Measurements from ENCODE around the gene MYLIP.

The MYLIP gene

GRCh38 chr6:16178351-16178750, 49.5 kb downstream of the MYLIP start:
- Histone ChIP-seq H3K27ac (ENCODE audit: extremely low read depth, low read depth, low read length) (no peak overlapping the region), H3K9me3 (ENCODE audit: control insufficient read depth, insufficient read depth, low read depth, low read length) (no peaks in the 10 kb centered on the region), H3K4me1 (ENCODE audit: control insufficient read depth, insufficient read depth, low read length) (no peaks in the 10 kb centered on the region), H3K36me3 (ENCODE audit: control insufficient read depth in 2 of 2, insufficient read depth in 1 of 2, low read length in 2 of 2) (no peaks in the 10 kb centered on the region), H3K4me3 (ENCODE audit: low read depth, low read length) (no peak overlapping the region)
- CTCF ChIA-PET = interaction anchor here (0.6 to 2.0 kb wide), 2 partner anchors 487 to 505 kb away, joined by 3 to 8 read pairs; no protein-coding TSS in a partner anchor
- TF ChIP-seq, protein P1, sequence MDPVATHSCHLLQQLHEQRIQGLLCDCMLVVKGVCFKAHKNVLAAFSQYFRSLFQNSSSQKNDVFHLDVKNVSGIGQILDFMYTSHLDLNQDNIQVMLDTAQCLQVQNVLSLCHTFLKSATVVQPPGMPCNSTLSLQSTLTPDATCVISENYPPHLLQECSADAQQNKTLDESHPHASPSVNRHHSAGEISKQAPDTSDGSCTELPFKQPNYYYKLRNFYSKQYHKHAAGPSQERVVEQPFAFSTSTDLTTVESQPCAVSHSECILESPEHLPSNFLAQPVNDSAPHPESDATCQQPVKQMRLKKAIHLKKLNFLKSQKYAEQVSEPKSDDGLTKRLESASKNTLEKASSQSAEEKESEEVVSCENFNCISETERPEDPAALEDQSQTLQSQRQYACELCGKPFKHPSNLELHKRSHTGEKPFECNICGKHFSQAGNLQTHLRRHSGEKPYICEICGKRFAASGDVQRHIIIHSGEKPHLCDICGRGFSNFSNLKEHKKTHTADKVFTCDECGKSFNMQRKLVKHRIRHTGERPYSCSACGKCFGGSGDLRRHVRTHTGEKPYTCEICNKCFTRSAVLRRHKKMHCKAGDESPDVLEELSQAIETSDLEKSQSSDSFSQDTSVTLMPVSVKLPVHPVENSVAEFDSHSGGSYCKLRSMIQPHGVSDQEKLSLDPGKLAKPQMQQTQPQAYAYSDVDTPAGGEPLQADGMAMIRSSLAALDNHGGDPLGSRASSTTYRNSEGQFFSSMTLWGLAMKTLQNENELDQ (tag by site-specific recombination; IDR thresholded peaks at IDR 0.05; ENCODE audit: low read depth) = no peak
- no peak for TF ChIP-seq RBAK (tag by site-specific recombination; IDR thresholded peaks at IDR 0.05)
- POLR2A ChIA-PET = no interaction called here

DNA sequence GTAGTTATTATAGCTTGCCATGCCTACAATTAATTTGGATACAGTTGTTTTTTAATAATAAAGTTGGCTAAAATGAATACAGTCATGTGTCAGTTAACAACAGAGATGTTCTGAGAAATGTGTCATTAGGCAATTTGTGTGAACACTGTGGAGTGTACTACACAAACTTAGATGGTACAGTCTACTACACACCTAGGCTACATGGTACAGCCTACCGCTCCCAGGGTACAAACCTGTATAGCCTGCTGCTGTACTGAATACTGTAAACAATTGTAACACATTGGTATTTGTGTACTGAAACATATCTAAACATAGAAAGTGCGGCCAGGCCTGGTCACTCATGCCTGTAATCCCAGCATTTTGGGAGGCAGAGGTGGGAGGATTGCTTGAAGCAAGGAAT, 50.2 kb downstream of the MYLIP start:
- H3K27ac ChIP-seq (ENCODE audit: extremely low read depth, low read depth, low read length) = no peak overlapping the region
- H3K9me3 ChIP-seq (ENCODE audit: control insufficient read depth, insufficient read depth, low read depth, low read length) = no peaks in the 10 kb centered on the region
- H3K4me3 ChIP-seq (ENCODE audit: low read depth, low read length) = no peak overlapping the region
- POLR2A ChIA-PET = interaction anchor here (2.0 kb wide), 1 partner anchor 50 kb away, joined by 8 read pairs; the partner anchor contains the start of gene MYLIP
- H3K36me3 ChIP-seq (ENCODE audit: control insufficient read depth in 2 of 2, insufficient read depth in 1 of 2, low read length in 2 of 2) = no peaks in the 10 kb centered on the region
- TF ChIP-seq PRDM10 (tag by site-specific recombination; IDR thresholded peaks at IDR 0.05) (0 out of 2 replicates have a peak, but pooled peaks have one; percentile 44), ZNF768 (tag by site-specific recombination; IDR thresholded peaks at IDR 0.05) (no peak)
- CTCF ChIA-PET = interaction anchor here (0.6 to 2.0 kb wide), 7 partner anchors 10 to 505 kb away, joined by 3 to 8 read pairs (median 4); partner anchors contain the start of gene MYLIP
- H3K4me1 ChIP-seq (ENCODE audit: control insufficient read depth, insufficient read depth, low read length) = no peaks in the 10 kb centered on the region

DNA sequence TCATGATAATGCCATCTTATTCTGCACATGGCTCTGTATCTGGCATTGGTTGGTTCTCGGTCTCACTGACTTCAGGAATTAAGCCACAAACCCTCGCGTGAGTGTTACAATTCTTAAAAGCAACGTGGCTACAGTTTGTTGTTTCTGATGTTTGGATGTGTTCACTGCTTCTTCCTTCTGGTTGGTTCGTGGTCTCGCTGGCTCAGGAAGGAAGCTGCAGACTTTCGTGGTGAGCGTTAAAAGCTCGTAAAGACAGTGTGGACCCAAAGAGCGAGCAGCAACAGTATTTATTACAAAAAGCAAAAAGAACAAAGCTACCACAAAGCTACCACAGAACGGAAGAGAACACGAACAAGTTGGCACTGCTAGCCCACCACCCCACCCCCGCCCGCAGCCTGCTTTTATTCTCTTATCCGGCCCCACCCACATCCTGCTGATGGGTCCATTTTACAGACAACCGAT, 51.1 kb downstream of the MYLIP start:
- TF ChIP-seq ZNF133 (tag by site-specific recombination; IDR thresholded peaks at IDR 0.05) = no peak
- H3K9me3 ChIP-seq (ENCODE audit: control insufficient read depth, insufficient read depth, low read depth, low read length) = no peaks in the 10 kb centered on the region
- POLR2A ChIA-PET = interaction anchor here (2.0 kb wide), 1 partner anchor 51 kb away, joined by 8 read pairs; the partner anchor contains the start of gene MYLIP
- CTCF ChIA-PET = interaction anchor here (0.5 to 2.0 kb wide), 11 partner anchors 8 to 488 kb away, joined by 3 to 8 read pairs (median 3); partner anchors contain the start of genes GMPR and MYLIP
- H3K4me3 ChIP-seq (ENCODE audit: low read depth, low read length) = no peak overlapping the region
- no peaks in the 10 kb centered on the region for H3K4me1 ChIP-seq (ENCODE audit: control insufficient read depth, insufficient read depth, low read length)
- no peak overlapping the region for H3K27ac ChIP-seq (ENCODE audit: extremely low read depth, low read depth, low read length)
- no peaks in the 10 kb centered on the region for H3K36me3 ChIP-seq (ENCODE audit: control insufficient read depth in 2 of 2, insufficient read depth in 1 of 2, low read length in 2 of 2)

DNA sequence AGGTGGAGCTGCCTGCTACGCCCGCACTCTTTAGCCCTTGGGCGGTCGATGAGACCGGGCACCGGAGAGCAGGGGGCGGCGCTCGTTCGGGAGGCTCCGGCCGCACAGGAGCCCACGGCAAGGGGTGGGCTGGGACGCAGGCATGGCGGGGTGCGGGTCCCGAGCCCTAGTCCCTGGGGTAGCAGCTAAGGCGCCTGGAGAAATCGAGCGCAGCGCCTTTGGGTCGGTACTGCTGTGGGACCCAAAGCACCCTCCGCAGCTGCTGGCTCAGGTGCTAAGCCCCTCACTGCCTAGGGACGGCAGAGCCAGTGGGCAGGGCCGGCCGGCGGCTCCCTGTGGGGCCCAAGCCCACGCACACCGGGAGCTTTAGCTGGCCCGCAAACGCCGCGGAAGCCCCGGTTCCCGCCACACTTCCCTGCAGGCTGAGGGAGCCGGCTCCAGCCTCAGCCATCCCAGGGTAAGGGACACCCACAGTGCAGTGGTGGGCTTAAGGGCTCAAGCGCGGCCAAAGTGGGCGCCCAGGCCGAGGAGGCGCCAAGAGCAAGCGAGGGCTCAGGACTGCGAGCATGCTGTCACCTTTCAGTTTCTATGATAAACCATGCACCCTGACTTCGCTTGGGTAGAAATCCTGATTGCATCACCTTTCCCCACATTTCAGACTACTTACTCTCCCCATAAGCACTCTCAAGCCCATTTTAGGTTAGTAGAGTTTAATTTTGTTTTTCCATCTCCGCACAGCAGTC, 52.0 kb downstream of the MYLIP start:
- POLR2A ChIA-PET = interaction anchor here (2.0 kb wide), 1 partner anchor 52 kb away, joined by 8 read pairs; the partner anchor contains the start of gene MYLIP
- TF ChIP-seq KLF1 (tag by site-specific recombination; IDR thresholded peaks at IDR 0.05) (no peak), ZNF37A (tag by site-specific recombination; IDR thresholded peaks at IDR 0.05) (no peak), ZNF404 (tag by site-specific recombination; IDR thresholded peaks at IDR 0.05) (no peak), ZNF629 (tag by site-specific recombination; IDR thresholded peaks at IDR 0.05) (no peak), ZNF16 (tag by site-specific recombination; IDR thresholded peaks at IDR 0.05; ENCODE audit: low read depth) (no peak), ZNF549 (tag by site-specific recombination; IDR thresholded peaks at IDR 0.05) (no peak), ZNF155 (tag by site-specific recombination; IDR thresholded peaks at IDR 0.05) (no peak), ZNF658 (tag by site-specific recombination; IDR thresholded peaks at IDR 0.05) (no peak), ZNF560 (tag by site-specific recombination; IDR thresholded peaks at IDR 0.05; ENCODE audit: borderline replicate concordance) (no peak), ZNF571 (tag by site-specific recombination; IDR thresholded peaks at IDR 0.05) (no peak), ZNF514 (tag by site-specific recombination; IDR thresholded peaks at IDR 0.05) (no peak), ZNF280C (tag by site-specific recombination; IDR thresholded peaks at IDR 0.05) (no peak)

More for the DNA sequence above, 52.0 kb downstream of the MYLIP start:
- CTCF ChIA-PET = interaction anchor here (0.7 to 2.0 kb wide), 10 partner anchors 8 to 489 kb away, joined by 3 to 8 read pairs (median 4); partner anchors contain the start of gene MYLIP
- Histone ChIP-seq H3K4me3 (ENCODE audit: low read depth, low read length) (no peak overlapping the region), H3K9me3 (ENCODE audit: control insufficient read depth, insufficient read depth, low read depth, low read length) (no peaks in the 10 kb centered on the region), H3K4me1 (ENCODE audit: control insufficient read depth, insufficient read depth, low read length) (no peaks in the 10 kb centered on the region), H3K27ac (ENCODE audit: extremely low read depth, low read depth, low read length) (no peak overlapping the region), H3K36me3 (ENCODE audit: control insufficient read depth in 2 of 2, insufficient read depth in 1 of 2, low read length in 2 of 2) (no peaks in the 10 kb centered on the region)
